WTC11 (cell line): ENCODE measurements around the gene ZIC4. TPM values are rescaled to one million over a fixed set of nuclear protein-coding genes. Genes with fewer than 3 reads are reported as not detected.

Source experiments
- ATAC-seq: fragments of 200-7000 bp; cut with Tn5 transposase; 2 replicates; pipeline ENCODE4 v1.10.0; 2021; ENCODE audit warnings: mild to moderate bottlenecking, moderate library complexity
- CTCF ChIA-PET: fragments of 300-600 bp; sonication (Branson Sonifier 250); formaldehyde crosslinking; loops from one replicate; lab custom pipeline; 2021; ENCODE audit warnings: antibody characterized with exemption; lab: Charles Lee
- POLR2A ChIA-PET: fragments of 350-600 bp; sonication (Branson Sonifier 250); formaldehyde crosslinking; loops from one replicate; lab custom pipeline; 2021; ENCODE audit warnings: antibody characterized with exemption; lab: Charles Lee
- DNase-seq: peaks from one replicate; pipeline ENCODE4 v3.0.0; 2021; ENCODE audit warnings: low spot score
- H3K27ac Mint-ChIP-seq: 2 replicates; pipeline ENCODE4 v1.8.0; 2021; ENCODE audit warnings: mixed read lengths
- H3K27me3 Mint-ChIP-seq: 2 replicates; pipeline ENCODE4 v1.8.0; 2021; ENCODE audit warnings: low read depth, mild to moderate bottlenecking, moderate library complexity, mixed read lengths
- H3K36me3 Mint-ChIP-seq: 2 replicates; pipeline ENCODE4 v1.8.0; 2021; ENCODE audit warnings: mixed read lengths
- H3K4me1 Mint-ChIP-seq: 2 replicates; pipeline ENCODE4 v1.8.0; 2022; ENCODE audit warnings: mixed read lengths
- H3K4me3 Mint-ChIP-seq: 2 replicates; pipeline ENCODE4 v1.8.0; 2021; ENCODE audit warnings: mild to moderate bottlenecking, moderate library complexity, mixed read lengths
- H3K9me3 Mint-ChIP-seq: 2 replicates; pipeline ENCODE4 v1.8.0; 2021; ENCODE audit warnings: mixed read lengths
- ETV6 ChIP-seq: sonication (generic); formaldehyde crosslinking; IDR thresholded peaks from 2 replicates; pipeline ENCODE4 v1.8.1; 2022; ENCODE audit warnings: mild to moderate bottlenecking, missing genetic modification reagents
- GABPB1 ChIP-seq: sonication (generic); formaldehyde crosslinking; IDR thresholded peaks from 2 replicates; pipeline ENCODE4 v1.8.1; 2023; ENCODE audit warnings: mild to moderate bottlenecking, missing genetic modification reagents
- KAT7 ChIP-seq: sonication (generic); formaldehyde crosslinking; IDR thresholded peaks from 2 replicates; pipeline ENCODE4 v1.8.1; 2023; ENCODE audit warnings: missing genetic modification reagents, mild to moderate bottlenecking, borderline replicate concordance
- NR2C2 ChIP-seq: sonication (generic); formaldehyde crosslinking; IDR thresholded peaks from 2 replicates; pipeline ENCODE4 v1.8.0; 2022; ENCODE audit warnings: mild to moderate bottlenecking, missing genetic modification reagents
- NR3C1 ChIP-seq: sonication (generic); formaldehyde crosslinking; conservative IDR thresholded peaks from 2 replicates; pipeline ENCODE4 v1.8.1; 2023; ENCODE audit warnings: low read depth, mild to moderate bottlenecking, missing genetic modification reagents
- OVOL2 ChIP-seq: fragments of 250-450 bp; sonication (Bioruptor Pico); IDR thresholded peaks from 2 replicates; pipeline ENCODE4 v1.9.0; 2021; ENCODE audit warnings: mild to moderate bottlenecking, borderline replicate concordance
- RORB ChIP-seq: fragments of 250-450 bp; sonication (Bioruptor Pico); IDR thresholded peaks from 2 replicates; pipeline ENCODE4 v1.9.0; 2021; ENCODE audit warnings: mild to moderate bottlenecking
- TEAD1 ChIP-seq: sonication (generic); formaldehyde crosslinking; IDR thresholded peaks from 2 replicates; pipeline ENCODE4 v1.8.0; 2022; ENCODE audit warnings: mild to moderate bottlenecking, missing genetic modification reagents
- TEAD4 ChIP-seq: sonication (generic); formaldehyde crosslinking; IDR thresholded peaks from 2 replicates; pipeline ENCODE4 v1.8.0; 2022; ENCODE audit warnings: mild to moderate bottlenecking, missing genetic modification reagents
- TP53 ChIP-seq: sonication (generic); formaldehyde crosslinking; IDR thresholded peaks from 2 replicates; pipeline ENCODE4 v1.8.1; 2023; ENCODE audit warnings: mild to moderate bottlenecking, missing genetic modification reagents
- ZNF121 ChIP-seq: sonication (generic); formaldehyde crosslinking; IDR thresholded peaks from 2 replicates; pipeline ENCODE4 v1.8.0; 2023; ENCODE audit warnings: missing genetic modification reagents
- ZNF219 ChIP-seq: sonication (generic); formaldehyde crosslinking; IDR thresholded peaks from 2 replicates; pipeline ENCODE4 v1.8.0; 2023; ENCODE audit warnings: missing genetic modification reagents, mild to moderate bottlenecking, borderline replicate concordance
- ZNF232 ChIP-seq: sonication (generic); formaldehyde crosslinking; IDR thresholded peaks from 2 replicates; pipeline ENCODE4 v1.8.0; 2022; ENCODE audit warnings: mild to moderate bottlenecking, missing genetic modification reagents
- total RNA-seq: library from RNA; stranded (reverse); gene quantifications from 3 replicates; pipeline ENCODE4 v1.2.3, GENCODE V29; 2021
- TF ChIP-seq, protein P1 (sequence below): sonication (generic); formaldehyde crosslinking; IDR thresholded peaks from 2 replicates; pipeline ENCODE4 v1.8.0; 2023; ENCODE audit warnings: missing genetic modification reagents, mild to moderate bottlenecking, borderline replicate concordance
- TF ChIP-seq, protein P2 (sequence below): sonication (generic); formaldehyde crosslinking; IDR thresholded peaks from 2 replicates; pipeline ENCODE4 v1.8.0; 2022; ENCODE audit warnings: missing genetic modification reagents
- TF ChIP-seq, protein P3 (sequence below): fragments of 250-450 bp; sonication (Bioruptor Pico); IDR thresholded peaks from 2 replicates; pipeline ENCODE4 v1.9.0; 2021; ENCODE audit warnings: mild to moderate bottlenecking
- TF ChIP-seq, protein P4 (sequence below): sonication (generic); formaldehyde crosslinking; IDR thresholded peaks from 2 replicates; pipeline ENCODE4 v1.8.1; 2023; ENCODE audit warnings: mild to moderate bottlenecking, missing genetic modification reagents, moderate library complexity
- TF ChIP-seq, protein P5 (sequence below): sonication (generic); formaldehyde crosslinking; IDR thresholded peaks from 2 replicates; pipeline ENCODE4 v1.8.1; 2022; ENCODE audit warnings: missing genetic modification reagents, borderline replicate concordance

Gene ZIC4
- total RNA-seq, 1 experiment from 2014 or later = 3.5 TPM

DNA sequence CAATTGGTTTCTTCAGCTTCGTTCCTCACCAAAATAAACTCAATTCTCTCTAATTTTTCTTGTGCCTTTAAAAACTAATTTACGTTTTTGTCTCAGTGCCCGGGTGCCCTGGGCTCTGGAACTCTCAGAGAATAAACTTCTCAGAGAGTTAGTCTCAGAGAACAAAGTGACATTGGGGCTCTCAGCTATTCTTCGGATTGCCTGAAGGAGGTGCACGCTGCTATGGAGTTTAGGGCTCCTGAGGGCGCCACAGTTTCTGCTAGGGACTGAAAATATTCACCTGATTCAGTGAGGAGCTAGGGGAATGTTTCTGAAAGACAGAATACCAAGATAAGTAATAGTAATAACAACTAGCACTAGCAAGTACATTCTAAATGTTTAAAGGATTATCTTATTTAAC, 22.7 kb downstream of the ZIC4 start:
- DNase-seq (peak; percentile 53), ATAC-seq (peak; percentile 36)
- H3K4me3 Mint-ChIP-seq = no peak overlapping the region
- H3K36me3 Mint-ChIP-seq = no peaks in the 10 kb centered on the region
- no peak overlapping the region for H3K27ac Mint-ChIP-seq
- H3K4me1 Mint-ChIP-seq = peaks cover 96% of the 10 kb centered on the region
- POLR2A ChIA-PET = interaction anchor here (0.9 to 2.1 kb wide), 3 partner anchors 8 to 22 kb away, joined by 3 to 8 read pairs (median 3); no protein-coding TSS in a partner anchor
- no peak for TF ChIP-seq TEAD4
- TF ChIP-seq ETV6 = no peak
- TF ChIP-seq, protein P1, sequence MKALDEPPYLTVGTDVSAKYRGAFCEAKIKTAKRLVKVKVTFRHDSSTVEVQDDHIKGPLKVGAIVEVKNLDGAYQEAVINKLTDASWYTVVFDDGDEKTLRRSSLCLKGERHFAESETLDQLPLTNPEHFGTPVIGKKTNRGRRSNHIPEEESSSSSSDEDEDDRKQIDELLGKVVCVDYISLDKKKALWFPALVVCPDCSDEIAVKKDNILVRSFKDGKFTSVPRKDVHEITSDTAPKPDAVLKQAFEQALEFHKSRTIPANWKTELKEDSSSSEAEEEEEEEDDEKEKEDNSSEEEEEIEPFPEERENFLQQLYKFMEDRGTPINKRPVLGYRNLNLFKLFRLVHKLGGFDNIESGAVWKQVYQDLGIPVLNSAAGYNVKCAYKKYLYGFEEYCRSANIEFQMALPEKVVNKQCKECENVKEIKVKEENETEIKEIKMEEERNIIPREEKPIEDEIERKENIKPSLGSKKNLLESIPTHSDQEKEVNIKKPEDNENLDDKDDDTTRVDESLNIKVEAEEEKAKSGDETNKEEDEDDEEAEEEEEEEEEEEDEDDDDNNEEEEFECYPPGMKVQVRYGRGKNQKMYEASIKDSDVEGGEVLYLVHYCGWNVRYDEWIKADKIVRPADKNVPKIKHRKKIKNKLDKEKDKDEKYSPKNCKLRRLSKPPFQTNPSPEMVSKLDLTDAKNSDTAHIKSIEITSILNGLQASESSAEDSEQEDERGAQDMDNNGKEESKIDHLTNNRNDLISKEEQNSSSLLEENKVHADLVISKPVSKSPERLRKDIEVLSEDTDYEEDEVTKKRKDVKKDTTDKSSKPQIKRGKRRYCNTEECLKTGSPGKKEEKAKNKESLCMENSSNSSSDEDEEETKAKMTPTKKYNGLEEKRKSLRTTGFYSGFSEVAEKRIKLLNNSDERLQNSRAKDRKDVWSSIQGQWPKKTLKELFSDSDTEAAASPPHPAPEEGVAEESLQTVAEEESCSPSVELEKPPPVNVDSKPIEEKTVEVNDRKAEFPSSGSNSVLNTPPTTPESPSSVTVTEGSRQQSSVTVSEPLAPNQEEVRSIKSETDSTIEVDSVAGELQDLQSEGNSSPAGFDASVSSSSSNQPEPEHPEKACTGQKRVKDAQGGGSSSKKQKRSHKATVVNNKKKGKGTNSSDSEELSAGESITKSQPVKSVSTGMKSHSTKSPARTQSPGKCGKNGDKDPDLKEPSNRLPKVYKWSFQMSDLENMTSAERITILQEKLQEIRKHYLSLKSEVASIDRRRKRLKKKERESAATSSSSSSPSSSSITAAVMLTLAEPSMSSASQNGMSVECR (CRISPR knock-in tag) = no peak
- TF ChIP-seq KAT7 = no peak
- no peak for TF ChIP-seq ZNF121 (CRISPR knock-in tag)
- no peak for TF ChIP-seq NR2C2 (CRISPR knock-in tag)
- no peak for TF ChIP-seq RORB
- no peak for TF ChIP-seq TP53
- no peak for TF ChIP-seq ZNF219 (CRISPR knock-in tag)
- no peak for TF ChIP-seq TEAD1 (CRISPR knock-in tag)
- no peak for TF ChIP-seq NR3C1 (CRISPR knock-in tag)
- no peak for TF ChIP-seq ZNF232 (CRISPR knock-in tag)
- TF ChIP-seq, protein P2, sequence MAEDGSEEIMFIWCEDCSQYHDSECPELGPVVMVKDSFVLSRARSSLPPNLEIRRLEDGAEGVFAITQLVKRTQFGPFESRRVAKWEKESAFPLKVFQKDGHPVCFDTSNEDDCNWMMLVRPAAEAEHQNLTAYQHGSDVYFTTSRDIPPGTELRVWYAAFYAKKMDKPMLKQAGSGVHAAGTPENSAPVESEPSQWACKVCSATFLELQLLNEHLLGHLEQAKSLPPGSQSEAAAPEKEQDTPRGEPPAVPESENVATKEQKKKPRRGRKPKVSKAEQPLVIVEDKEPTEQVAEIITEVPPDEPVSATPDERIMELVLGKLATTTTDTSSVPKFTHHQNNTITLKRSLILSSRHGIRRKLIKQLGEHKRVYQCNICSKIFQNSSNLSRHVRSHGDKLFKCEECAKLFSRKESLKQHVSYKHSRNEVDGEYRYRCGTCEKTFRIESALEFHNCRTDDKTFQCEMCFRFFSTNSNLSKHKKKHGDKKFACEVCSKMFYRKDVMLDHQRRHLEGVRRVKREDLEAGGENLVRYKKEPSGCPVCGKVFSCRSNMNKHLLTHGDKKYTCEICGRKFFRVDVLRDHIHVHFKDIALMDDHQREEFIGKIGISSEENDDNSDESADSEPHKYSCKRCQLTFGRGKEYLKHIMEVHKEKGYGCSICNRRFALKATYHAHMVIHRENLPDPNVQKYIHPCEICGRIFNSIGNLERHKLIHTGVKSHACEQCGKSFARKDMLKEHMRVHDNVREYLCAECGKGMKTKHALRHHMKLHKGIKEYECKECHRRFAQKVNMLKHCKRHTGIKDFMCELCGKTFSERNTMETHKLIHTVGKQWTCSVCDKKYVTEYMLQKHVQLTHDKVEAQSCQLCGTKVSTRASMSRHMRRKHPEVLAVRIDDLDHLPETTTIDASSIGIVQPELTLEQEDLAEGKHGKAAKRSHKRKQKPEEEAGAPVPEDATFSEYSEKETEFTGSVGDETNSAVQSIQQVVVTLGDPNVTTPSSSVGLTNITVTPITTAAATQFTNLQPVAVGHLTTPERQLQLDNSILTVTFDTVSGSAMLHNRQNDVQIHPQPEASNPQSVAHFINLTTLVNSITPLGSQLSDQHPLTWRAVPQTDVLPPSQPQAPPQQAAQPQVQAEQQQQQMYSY (CRISPR knock-in tag) = no peak
- TF ChIP-seq, protein P3, sequence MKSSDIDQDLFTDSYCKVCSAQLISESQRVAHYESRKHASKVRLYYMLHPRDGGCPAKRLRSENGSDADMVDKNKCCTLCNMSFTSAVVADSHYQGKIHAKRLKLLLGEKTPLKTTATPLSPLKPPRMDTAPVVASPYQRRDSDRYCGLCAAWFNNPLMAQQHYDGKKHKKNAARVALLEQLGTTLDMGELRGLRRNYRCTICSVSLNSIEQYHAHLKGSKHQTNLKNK (CRISPR knock-in tag) = no peak
- TF ChIP-seq, protein P4, sequence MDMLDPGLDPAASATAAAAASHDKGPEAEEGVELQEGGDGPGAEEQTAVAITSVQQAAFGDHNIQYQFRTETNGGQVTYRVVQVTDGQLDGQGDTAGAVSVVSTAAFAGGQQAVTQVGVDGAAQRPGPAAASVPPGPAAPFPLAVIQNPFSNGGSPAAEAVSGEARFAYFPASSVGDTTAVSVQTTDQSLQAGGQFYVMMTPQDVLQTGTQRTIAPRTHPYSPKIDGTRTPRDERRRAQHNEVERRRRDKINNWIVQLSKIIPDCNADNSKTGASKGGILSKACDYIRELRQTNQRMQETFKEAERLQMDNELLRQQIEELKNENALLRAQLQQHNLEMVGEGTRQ (CRISPR knock-in tag) = no peak
- CTCF ChIA-PET = interaction anchor here (0.7 to 6.3 kb wide), 38 partner anchors 9 to 781 kb away, joined by 3 to 70 read pairs (median 5); partner anchors contain the start of genes ZIC1 and ZIC4
- peaks cover 97% of the 10 kb centered on the region for H3K27me3 Mint-ChIP-seq
- H3K9me3 Mint-ChIP-seq = no peaks in the 10 kb centered on the region

DNA sequence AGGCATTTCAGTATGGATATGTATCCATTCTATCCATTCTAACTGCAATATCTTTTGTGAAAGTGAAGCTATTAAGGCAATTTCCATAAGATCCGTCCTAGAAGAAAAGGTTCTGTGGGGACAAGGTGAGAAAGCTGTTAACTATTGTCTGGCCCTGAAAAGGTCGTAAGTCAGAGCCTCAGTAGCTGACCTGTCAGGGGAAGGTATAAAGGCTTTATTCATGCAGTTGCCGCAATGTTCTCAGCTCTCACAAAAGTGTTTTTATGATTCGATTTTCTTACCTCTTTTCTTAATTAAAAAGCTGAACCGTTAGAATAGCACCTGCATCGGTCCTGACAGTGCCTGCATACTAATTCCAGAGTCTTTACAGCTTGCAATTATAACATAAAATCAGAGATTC, 24.7 kb downstream of the ZIC4 start:
- TF ChIP-seq GABPB1 (CRISPR knock-in tag) = no peak
- no peak for TF ChIP-seq OVOL2
- TF ChIP-seq, protein P5, sequence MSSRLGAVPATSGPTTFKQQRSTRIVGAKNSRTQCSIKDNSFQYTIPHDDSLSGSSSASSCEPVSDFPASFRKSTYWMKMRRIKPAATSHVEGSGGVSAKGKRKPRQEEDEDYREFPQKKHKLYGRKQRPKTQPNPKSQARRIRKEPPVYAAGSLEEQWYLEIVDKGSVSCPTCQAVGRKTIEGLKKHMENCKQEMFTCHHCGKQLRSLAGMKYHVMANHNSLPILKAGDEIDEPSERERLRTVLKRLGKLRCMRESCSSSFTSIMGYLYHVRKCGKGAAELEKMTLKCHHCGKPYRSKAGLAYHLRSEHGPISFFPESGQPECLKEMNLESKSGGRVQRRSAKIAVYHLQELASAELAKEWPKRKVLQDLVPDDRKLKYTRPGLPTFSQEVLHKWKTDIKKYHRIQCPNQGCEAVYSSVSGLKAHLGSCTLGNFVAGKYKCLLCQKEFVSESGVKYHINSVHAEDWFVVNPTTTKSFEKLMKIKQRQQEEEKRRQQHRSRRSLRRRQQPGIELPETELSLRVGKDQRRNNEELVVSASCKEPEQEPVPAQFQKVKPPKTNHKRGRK (CRISPR knock-in tag) = no peak
- ChIA-PET POLR2A (interaction anchor here (1.2 kb wide), 1 partner anchor 20 kb away, joined by 3 read pairs; no protein-coding TSS in a partner anchor), CTCF (interaction anchor here (0.7 to 6.3 kb wide), 10 partner anchors 10 to 47 kb away, joined by 3 to 70 read pairs (median 4); no protein-coding TSS in a partner anchor)
- no peak for DNase-seq
- no peak for ATAC-seq
- Mint-ChIP-seq H3K4me1 (peaks cover 94% of the 10 kb centered on the region), H3K4me3 (no peak overlapping the region), H3K9me3 (no peaks in the 10 kb centered on the region), H3K27ac (no peak overlapping the region), H3K36me3 (no peaks in the 10 kb centered on the region), H3K27me3 (peaks cover 97% of the 10 kb centered on the region)
